Liver (tissue), 9 donors: Measurements from ENCODE around the gene HACL1. TPM values are rescaled to one million over a fixed set of nuclear protein-coding genes. Genes with fewer than 3 reads are reported as not detected.

Source experiments
- DNase-seq: peaks from one replicate; pipeline ENCODE4 v3.0.0-alpha.2; 2017; ENCODE audit warnings: low spot score
- H3K27ac ChIP-seq, 2 donors: one replicate each; pipeline ENCODE4 v1.7.0; 2013; ENCODE audit warnings: inconsistent platforms in 2 of 2, low read length in 2 of 2, control low read depth in 1 of 2, low read depth in 1 of 2, mild to moderate bottlenecking in 1 of 2
- H3K27me3 ChIP-seq, 4 donors: one replicate each; pipeline versions ENCODE4 v1.6.1 to v1.7.0; 2013; ENCODE audit warnings: low read length in 3 of 4, inconsistent platforms in 1 of 4, mild to moderate bottlenecking in 1 of 4, moderate library complexity in 1 of 4; ENCODE audit not compliant: control insufficient read depth in 4 of 4, insufficient read depth in 4 of 4
- H3K36me3 ChIP-seq, 4 donors: one replicate each; pipeline versions ENCODE4 v1.6.1 to v1.7.0; 2013; ENCODE audit warnings: low read length in 3 of 4, mild to moderate bottlenecking in 3 of 4, low read depth in 1 of 4, moderate library complexity in 1 of 4; ENCODE audit not compliant: control insufficient read depth in 4 of 4, insufficient read depth in 3 of 4
- H3K4me1 ChIP-seq, 4 donors: one replicate each; pipeline versions ENCODE4 v1.6.1 to v1.7.0; 2013; ENCODE audit warnings: low read length in 3 of 4, mild to moderate bottlenecking in 3 of 4, moderate library complexity in 1 of 4; ENCODE audit not compliant: control insufficient read depth in 4 of 4, insufficient read depth in 4 of 4
- H3K4me3 ChIP-seq, 3 donors: one replicate each; pipeline versions ENCODE4 v1.6.1 to v1.7.0; 2013; ENCODE audit warnings: low read length in 3 of 3, control low read depth in 1 of 3, low read depth in 1 of 3, mild to moderate bottlenecking in 1 of 3
- H3K9ac ChIP-seq, 2 donors: one replicate each; pipeline ENCODE4 v1.7.0; 2013; ENCODE audit warnings: low read length in 2 of 2, mild to moderate bottlenecking in 2 of 2, moderate library complexity in 2 of 2, control low read depth in 1 of 2, low read depth in 1 of 2
- H3K9me3 ChIP-seq, 4 donors: one replicate each; pipeline versions ENCODE4 v1.6.1 to v1.7.0; 2013; ENCODE audit warnings: low read length in 3 of 4; ENCODE audit not compliant: control insufficient read depth in 4 of 4
- ATF3 ChIP-seq: IDR thresholded peaks from 2 replicates; pipeline ENCODE4 v1.6.1; 2016; ENCODE audit warnings: antibody characterized with exemption
- CTCF ChIP-seq: fragments of 150-350 bp; IDR thresholded peaks from 2 replicates; pipeline ENCODE4 v1.5.1; 2017; ENCODE audit warnings: improper control_type of control experiment, low read depth, low read length; ENCODE audit not compliant: missing input control
- EGR1 ChIP-seq, 2 donors: IDR thresholded peaks; 2 replicates each; pipeline ENCODE4 v1.6.1; 2016 to 2018; ENCODE audit warnings: antibody characterized with exemption in 2 of 2, low read depth in 2 of 2
- FOXA1 ChIP-seq: IDR thresholded peaks from 2 replicates; pipeline ENCODE4 v1.6.1; 2016; ENCODE audit warnings: antibody characterized with exemption
- FOXA2 ChIP-seq: IDR thresholded peaks from 2 replicates; pipeline ENCODE4 v1.6.1; 2016; ENCODE audit warnings: antibody characterized with exemption
- GABPA ChIP-seq, 2 donors: IDR thresholded peaks in 1 of 2; conservative IDR thresholded peaks in 1 of 2; 2 replicates each; pipeline ENCODE4 v1.6.1; 2016; ENCODE audit warnings: antibody characterized with exemption in 2 of 2, mild to moderate bottlenecking in 1 of 2, moderate library complexity in 1 of 2
- HNF4A ChIP-seq, 2 donors: conservative IDR thresholded peaks; 2 replicates each; pipeline ENCODE4 v1.6.1; 2016; ENCODE audit warnings: antibody characterized with exemption in 2 of 2, mild to moderate bottlenecking in 2 of 2
- HNF4G ChIP-seq: IDR thresholded peaks from 2 replicates; pipeline ENCODE4 v1.6.1; 2016; ENCODE audit warnings: antibody characterized with exemption
- JUND ChIP-seq, 2 donors: IDR thresholded peaks; 2 replicates each; pipeline ENCODE4 v1.6.1; 2016; ENCODE audit warnings: antibody characterized with exemption in 2 of 2
- MAX ChIP-seq: IDR thresholded peaks from 2 replicates; pipeline ENCODE4 v1.6.1; 2016; ENCODE audit warnings: antibody characterized with exemption
- NR2F2 ChIP-seq: IDR thresholded peaks from 2 replicates; pipeline ENCODE4 v1.6.1; 2016; ENCODE audit warnings: antibody characterized with exemption
- RAD21 ChIP-seq, 2 donors: IDR thresholded peaks; 2 replicates each; pipeline ENCODE4 v1.6.1; 2016; ENCODE audit warnings: antibody characterized with exemption in 2 of 2, mild to moderate bottlenecking in 2 of 2
- REST ChIP-seq: IDR thresholded peaks from 2 replicates; pipeline ENCODE4 v1.6.1; 2016; ENCODE audit warnings: antibody characterized with exemption, mild to moderate bottlenecking
- RXRA ChIP-seq, 2 donors: IDR thresholded peaks; 2 replicates each; pipeline ENCODE4 v1.6.1; 2017 to 2018; ENCODE audit warnings: antibody characterized with exemption in 2 of 2, mild to moderate bottlenecking in 1 of 2
- SP1 ChIP-seq: IDR thresholded peaks from 2 replicates; pipeline ENCODE4 v1.6.1; 2018; ENCODE audit warnings: antibody characterized with exemption, mild to moderate bottlenecking
- TAF1 ChIP-seq: conservative IDR thresholded peaks from 2 replicates; pipeline ENCODE4 v1.6.1; 2016; ENCODE audit warnings: antibody characterized with exemption, mild to moderate bottlenecking
- YY1 ChIP-seq: IDR thresholded peaks from 2 replicates; pipeline ENCODE4 v1.6.1; 2016; ENCODE audit warnings: antibody characterized with exemption, mild to moderate bottlenecking
- ZBTB33 ChIP-seq: IDR thresholded peaks from 2 replicates; pipeline ENCODE4 v1.6.1; 2016; ENCODE audit warnings: antibody characterized with exemption
- WGBS: extraction: QIAGEN DNeasy Blood & Tissue Kit; methylation state at CpG from one replicate; pipeline ENCODE4 v1.1.7; 2013; 5-methylcytosine and 5-hydroxymethylcytosine counted together
- polyA plus RNA-seq, 2 donors: library from polyadenylated mRNA; stranded (reverse) in 1 of 2; unstranded in 1 of 2; fragments of 200-250 nt in 1 of 2; fragments of >200 nt in 1 of 2; fragmentation: Nextera tagmentation in 1 of 2; extraction: Ambion mirVana in 1 of 2; gene quantifications; one replicate each; pipeline versions ENCODE4 v1.2.1 to v1.2.3, GENCODE V29; 2013 to 2015
- total RNA-seq, 2 donors: library from RNA; depleted of rRNA; stranded (reverse); fragments of >200 nt; gene quantifications; one replicate each; pipeline ENCODE4 v1.2.3, GENCODE V29; 2014
- donor health status: healthy.
- donor health status: healthy.
- donor health status: healthy.
- donor health status: healthy.
- donor health status: healthy.

Gene HACL1
- total and polyA plus RNA-seq, 4 donors: 13.4 to 46.9 (median 32.2) TPM

- TF ChIP-seq HNF4A (conservative IDR thresholded peaks at IDR 0.05): peak; percentile 65 to 76
- no peak for TF ChIP-seq ATF3
Observed at GRCh38 chr3:15610082-15610759, 8.9 kb upstream of the HACL1 start (continued).

- Histone ChIP-seq H3K4me1 (peaks cover 14 to 82% (median 66%) of the 10 kb centered on the region in 4 donors), H3K9ac (peak overlapping the region in 1 of 2 donors; percentile 14)
- 25% methylated on average over 2 of the region's 2 CpGs for WGBS
Observed at GRCh38 chr3:15606434-15606891, 5.1 kb upstream of the HACL1 start.

More at GRCh38 chr3:15606434-15606891, 5.1 kb upstream of the HACL1 start:
- Histone ChIP-seq H3K36me3 (no peaks in the 10 kb centered on the region), H3K4me3 (no peak overlapping the region), H3K27ac (peak overlapping the region; percentile 68 to 78), H3K27me3 (no peaks in the 10 kb centered on the region), H3K9me3 (no peaks in the 10 kb centered on the region)
- DNase-seq: no peak
- TF ChIP-seq EGR1 (IDR thresholded peaks at IDR 0.05; ENCODE audit: low read depth in 2 of 2) (peak in 1 of 2 donors; percentile 27), ZBTB33 (peak; percentile 71), HNF4A (conservative IDR thresholded peaks at IDR 0.05) (peak; percentile 84 to 93), SP1 (peak; percentile 94), TAF1 (peak; percentile 40), ATF3 (peak; percentile 44), NR2F2 (peak; percentile 80), FOXA1 (no peak), CTCF (no peak), MAX (peak; percentile 20), RXRA (IDR thresholded peaks at IDR 0.05) (peak; percentile 97), RAD21 (IDR thresholded peaks at IDR 0.05) (peak; percentile 18 to 40), FOXA2 (peak; percentile 66), HNF4G (peak; percentile 65), JUND (IDR thresholded peaks at IDR 0.05) (peak; percentile 78), GABPA (IDR thresholded peaks at IDR 0.05 in 1 of 2, conservative IDR thresholded peaks at IDR 0.05 in 1 of 2) (no peak), YY1 (peak; percentile 77), REST (no peak)
